NCI-H1105 treated with DMSO at 0.1 percent for 48 hours (cell line): ENCODE results near the gene NSUN4.
"Not testable (repeated sequence)": the region's sequence is repeated elsewhere in the genome, so short reads cannot be mapped to it uniquely, and the experiment has no call there.

ENCODE experiments used
- DNase-seq: peaks from one replicate; lab custom pipeline; 2025; lab: John Stamatoyannopoulos, UW

Gene NSUN4

DNA sequence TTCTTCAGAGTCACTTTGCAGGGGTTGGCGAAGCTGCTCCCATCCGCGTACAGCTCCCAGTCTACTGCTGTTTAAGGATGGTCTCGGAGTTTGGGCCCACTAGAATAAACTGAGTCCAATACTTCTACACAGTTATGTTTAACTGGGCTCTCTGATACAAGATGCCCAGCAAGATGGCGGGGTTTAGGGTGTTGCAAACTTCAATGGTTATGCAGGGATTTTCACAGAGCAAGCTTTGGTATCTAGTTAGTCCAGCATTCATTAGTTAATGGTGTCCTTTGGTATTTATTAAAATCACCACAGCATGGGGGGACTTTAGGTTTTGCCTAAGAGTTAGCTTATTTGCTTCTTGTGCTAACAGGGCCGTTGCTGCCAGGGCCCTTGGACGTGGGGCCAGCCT is 12.4 kb upstream of the NSUN4 start:
- DNase-seq, result not testable (repeated sequence)

DNA sequence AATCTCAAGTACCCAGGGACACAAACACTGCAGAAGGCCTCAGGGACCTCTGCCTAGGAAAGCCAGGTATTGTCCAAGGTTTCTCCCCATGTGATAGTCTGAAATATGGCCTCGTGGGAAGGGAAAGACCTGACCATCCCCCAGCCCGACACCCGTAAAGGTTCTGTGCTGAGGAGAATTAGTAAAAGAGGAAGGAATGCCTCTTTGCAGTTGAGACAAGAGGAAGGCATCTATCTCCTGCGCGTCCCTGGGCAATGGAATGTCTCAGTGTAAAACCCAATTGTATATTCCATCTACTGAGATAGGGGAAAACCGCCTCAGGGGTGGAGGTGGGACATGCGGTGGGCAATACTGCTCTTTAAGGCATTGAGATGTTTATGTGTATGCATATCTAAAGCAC is 10.8 kb upstream of the NSUN4 start:
- DNase-seq, result not testable (repeated sequence)

DNA sequence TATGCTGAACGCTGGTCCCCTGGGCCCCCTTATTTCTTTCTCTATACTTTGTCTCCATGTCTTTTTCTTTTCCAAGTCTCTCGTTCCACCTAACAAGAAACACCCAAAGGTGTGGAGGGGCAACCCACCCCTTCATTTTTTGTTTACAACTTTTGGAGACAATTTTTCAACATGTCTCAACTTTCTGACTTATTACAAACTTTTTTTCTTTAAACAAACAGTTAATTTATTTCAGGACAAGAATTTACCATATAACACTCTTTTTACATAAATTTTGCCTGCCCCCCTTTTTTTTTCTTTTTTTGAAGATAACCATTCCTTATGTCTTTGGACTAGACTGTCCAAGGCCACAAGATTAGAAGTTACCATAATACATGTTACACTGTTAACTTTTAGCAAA is 10.2 kb upstream of the NSUN4 start:
- not testable (repeated sequence) for DNase-seq

DNA sequence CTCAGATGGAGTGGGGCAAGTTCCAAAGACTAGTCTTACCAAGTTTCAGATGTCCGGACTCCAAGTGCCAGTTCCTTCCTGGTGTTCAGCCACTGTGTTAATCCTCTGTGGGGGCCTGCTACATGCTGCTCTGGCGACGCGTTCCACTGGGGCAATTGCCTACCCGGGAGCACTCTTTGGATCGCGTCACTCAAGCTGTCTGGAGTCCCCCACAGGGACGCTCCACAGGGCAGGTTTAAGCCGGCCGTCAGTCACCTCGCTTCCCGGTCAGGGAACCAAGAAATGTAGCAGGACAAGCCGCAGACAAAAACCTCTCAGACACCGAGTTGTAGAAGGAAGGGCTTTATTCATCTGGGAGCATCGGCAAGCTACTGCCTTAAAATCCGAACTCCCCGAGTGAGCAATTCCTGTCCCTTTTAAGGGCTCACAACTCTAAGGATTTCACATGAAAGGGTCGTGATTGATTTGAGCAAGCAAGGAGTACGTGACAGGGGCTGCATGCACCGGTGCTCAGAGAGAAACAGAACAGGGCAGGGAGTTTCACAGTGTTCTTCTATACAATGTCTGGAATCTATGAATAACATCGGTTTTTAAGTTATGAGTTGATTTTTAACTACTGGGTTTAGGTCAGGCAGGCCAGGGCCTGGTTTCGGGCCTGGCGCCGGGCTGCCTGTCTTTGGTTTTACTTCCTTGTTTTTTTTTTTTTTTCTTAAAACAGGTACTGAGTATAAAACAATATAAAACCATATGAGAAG is 8.6 kb upstream of the NSUN4 start:
- DNase-seq, result not testable (repeated sequence)

GRCh38 chr1:46333300-46334029 is 7.1 kb upstream of the NSUN4 start:
- peak; percentile 10 for DNase-seq

- no peak for DNase-seq
These were observed 6.6 kb upstream of the NSUN4 start for GRCh38 chr1:46334030-46334384.

GRCh38 chr1:46335081-46335480 is 5.5 kb upstream of the NSUN4 start:
- no peak for DNase-seq

DNA sequence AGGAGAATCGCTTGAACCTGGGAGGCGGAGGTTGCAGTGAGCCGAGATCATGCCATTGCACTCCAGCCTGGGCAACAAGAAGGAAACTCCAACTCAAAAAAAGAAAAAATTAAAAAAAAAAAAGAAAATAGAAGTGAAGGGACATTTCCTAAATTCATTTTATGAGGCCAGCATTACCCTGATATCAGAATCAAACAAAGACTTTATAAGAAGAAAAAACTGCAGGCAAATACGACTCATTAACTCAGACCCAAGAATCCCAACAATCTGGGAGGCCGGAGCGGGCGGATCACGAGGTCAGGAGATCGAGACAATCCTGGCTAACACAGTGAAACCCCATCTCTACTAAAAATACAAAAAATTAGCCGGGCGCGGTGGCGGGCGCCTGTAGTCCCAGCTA is 3.2 kb upstream of the NSUN4 start:
- DNase-seq, result not testable (repeated sequence)

DNA sequence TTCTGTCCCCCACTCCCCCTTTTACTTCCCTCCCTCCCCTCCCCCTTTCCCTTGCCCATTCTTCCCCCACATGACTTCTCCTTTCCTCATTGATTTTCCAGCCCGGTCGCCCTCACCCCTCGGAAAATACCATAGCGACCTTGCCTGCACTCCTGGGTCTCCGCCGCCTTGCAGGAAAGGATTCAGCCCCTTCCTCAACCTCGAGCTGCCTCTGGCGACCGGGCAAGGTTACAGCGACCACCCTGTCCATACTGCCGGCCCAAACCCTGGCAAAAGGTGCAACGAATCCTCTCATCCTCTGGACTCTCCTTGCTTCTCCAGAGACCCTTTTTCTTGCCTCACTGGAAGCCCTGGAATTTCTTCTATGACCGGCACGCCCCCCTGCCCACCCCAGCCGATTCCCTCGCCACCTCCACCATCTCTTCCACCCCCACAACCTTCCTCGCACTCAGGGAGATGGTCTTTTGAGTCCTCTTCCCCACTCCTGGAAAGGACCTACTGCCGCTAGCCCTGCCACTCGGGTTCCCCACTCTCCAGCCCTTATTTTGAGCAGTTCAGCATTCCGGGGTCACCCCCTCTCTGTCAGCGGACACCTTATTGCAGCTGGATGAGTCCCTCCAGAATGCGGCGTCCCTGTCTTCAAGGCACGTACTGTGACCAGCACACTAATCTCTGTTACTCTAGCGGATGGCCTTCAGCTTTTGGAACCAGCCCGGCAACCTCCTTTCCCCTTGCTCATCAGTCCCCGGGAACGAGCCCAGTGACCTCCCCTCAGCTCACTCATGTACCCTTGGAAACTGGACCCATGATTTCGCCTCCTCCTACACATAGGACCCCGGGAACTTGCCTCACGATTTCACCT is 846 bp downstream of the NSUN4 start:
- no peak for DNase-seq

DNA sequence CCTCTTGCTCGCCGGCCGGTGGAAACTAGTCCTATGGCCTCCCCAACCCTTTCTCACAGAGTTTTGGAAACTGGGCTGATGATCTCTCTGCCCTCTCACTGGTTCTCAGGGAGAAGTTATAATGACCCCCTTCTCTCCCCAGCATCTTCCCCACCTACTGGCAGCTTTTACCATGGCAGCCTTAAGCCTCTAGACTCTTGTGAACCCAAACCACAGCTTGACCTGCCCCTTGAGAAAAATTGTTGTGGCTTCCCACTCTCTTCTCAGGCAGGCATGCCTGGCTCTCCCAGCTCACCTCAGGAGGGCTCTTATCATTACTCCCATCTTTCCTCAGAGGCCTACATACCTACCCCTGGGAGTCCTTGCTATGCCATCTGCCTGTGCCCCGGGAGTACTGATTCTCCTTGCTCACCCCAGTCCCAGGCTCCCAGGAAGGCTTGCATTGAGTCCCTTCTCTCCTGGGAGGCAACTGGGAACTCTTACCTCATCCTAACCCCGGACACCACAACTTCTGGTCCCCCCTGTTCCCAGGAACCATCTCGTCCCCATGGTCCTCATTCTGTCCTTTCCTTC is 1.6 kb downstream of the NSUN4 start:
- DNase-seq, result no peak

DNA sequence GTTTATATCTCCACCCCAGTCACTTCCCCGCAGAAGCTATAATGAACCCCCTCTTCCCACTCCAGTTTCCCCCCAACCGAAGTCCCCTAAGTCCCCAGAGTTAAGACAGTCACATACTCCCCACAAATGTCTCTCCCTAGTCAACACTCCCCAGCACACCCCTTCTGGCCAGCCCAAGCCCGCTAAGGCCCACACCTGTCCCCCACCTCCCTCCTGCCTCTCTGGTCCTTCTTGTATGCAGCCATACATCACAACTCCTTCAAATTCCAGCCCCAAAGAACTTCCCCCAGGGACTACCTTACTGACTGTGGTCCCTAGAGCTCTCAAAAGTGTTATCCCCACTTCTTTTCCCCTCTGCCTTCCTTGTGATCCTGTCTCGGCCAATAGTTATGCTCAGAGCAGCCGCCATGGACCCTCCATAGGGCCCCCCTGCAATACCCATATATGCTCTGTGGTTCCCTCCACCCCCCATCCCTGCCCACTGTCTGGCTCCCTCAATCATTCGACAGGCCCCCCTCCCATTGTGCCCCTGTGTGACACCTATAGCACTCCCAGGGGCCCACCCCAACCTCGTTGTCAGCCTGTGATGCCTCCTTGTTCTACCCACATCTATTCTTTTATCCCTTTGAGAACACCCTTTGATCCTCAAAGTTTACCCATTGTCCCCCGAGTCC is 2.2 kb downstream of the NSUN4 start:
- no peak for DNase-seq

DNA sequence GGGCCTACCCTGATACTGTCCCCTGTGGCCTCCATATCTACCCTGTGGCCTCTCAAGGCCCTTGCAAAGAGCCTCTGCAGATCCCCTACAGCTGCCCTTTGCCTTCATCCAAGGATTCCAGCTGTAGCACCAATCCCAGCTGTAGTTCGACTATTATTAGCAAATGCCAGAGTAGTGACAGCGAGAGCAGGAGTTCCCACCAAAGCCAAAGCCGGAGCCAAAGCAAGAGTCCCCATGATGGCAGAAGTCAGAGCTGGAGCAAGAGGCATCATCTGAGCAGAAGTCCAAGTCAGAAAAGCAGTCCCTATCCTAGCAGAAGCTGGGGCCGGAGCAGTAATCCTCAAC is 2.7 kb downstream of the NSUN4 start:
- no peak for DNase-seq

- DNase-seq, result no peak
These were observed 3.1 kb downstream of the NSUN4 start for GRCh38 chr1:46343705-46344104.

DNA sequence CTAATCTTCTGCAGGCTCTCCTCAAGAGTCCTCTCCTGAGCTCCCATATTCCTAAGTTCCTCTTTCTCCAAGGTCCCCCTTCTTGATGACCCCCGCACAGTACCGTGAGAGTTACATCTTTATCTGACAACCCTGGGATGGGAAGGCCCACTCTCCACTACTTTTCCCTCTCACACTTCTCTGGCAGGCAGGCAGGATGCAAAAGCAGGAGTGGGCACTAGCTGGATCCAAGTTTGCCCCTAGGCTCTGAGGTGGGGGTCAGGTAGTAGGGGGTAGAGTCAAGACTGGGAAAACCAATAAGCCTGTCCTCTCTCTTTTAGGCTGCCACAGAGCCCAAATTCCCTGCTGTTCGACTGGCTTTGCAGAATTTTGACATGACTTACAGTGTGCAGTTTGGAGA is 3.9 kb downstream of the NSUN4 start:
- DNase-seq, result no peak

- DNase-seq, result no peak
These were observed 4.7 kb downstream of the NSUN4 start for GRCh38 chr1:46345281-46345680.

DNA sequence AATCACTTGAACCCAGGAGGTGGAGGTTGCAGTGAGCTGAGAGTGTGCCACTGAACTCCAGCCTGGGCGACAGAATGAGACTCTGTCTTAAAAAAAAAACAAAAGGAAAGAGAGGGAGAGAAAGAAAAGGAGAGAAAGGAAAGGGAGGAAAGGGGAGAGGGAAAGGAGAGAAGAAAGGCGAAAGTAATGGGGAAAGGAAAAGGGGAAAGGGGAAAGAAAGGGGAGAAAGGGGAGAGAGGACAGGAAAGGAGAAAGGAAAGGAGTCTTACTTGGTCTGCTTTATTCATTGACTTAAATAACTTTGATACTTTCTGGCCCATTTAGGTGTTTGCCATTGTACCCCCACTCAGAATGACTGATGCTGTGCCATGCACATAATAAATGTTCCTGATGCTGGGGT is 11.8 kb downstream of the NSUN4 start:
- no peak for DNase-seq

DNA sequence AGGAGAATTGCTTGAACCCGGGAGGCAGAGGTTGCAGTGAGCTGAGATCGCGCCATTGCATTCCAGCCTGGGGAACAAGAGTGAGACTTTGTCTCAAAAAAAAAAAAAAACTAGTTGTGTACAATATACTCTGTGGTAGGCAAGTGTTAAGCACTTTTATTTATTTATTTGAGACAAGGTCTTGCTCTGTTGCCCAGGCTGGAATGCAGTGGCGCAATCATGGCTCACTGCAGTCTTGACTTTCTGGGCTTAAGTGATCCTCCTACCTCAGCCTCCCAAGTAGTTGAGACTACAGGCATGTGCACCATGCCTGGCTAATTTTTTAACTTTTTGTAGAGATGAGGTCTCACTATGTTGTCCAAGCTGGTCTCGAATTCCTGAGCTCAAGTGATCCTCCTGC is 15.3 kb downstream of the NSUN4 start:
- DNase-seq, result not testable (repeated sequence)

DNA sequence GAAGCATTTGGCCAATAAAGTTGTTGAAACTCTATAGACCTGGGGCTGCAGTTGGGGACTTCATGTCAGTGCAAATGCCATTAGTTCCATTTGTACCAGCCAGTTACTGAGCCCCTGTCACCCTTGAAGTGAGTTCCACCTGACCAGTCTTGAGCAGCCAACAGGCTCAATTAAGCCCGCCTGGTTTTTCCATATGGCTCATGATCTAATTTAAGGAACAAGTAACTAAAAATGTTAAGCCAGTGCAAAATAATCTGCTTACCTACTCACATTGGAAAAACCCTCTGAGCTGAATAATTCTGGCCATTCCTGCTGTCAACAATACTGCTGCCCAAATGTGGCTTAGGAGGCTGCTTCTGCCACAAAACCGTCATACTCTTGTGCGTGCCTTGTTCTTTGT is 21.6 kb downstream of the NSUN4 start:
- no peak for DNase-seq

DNA sequence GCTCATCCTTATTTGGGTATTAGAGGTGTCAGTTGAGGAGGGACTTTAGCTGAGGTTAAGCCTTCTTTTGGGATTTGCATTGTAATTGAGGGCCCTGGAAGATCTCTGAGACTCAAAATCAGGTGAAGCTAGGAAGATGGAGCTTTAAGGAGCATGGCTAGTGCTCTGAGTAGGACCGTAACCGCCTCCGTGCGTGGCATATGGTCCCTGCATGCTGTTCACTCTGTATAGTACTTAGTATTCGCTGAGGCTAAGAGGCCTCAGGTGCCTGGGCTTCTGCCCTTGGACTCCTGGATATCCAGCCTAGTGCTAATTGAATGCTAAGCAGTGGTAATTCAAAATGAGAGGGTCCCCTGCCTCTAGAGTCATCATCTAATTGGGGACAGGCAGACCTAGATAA is 22.5 kb downstream of the NSUN4 start:
- no peak for DNase-seq

DNA sequence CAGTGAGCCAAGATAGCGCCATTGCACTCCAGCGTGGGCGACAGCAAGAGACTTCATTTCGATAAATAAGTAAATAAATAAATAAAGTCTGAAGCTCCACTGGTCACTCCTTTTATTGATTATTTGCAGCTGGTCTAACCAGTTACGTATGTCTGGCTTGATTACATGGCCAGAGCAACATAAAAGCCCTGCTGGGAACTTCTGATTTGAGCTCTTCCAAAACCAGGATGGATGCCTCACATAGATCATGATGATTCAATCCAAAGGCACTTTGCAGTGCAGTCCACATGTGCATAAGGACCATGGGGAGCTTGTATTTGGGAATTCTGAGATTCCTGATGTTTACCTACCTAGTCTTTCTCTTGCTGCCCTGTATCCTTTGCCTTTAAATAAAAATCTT is 24.0 kb downstream of the NSUN4 start:
- DNase-seq, result no peak

DNA sequence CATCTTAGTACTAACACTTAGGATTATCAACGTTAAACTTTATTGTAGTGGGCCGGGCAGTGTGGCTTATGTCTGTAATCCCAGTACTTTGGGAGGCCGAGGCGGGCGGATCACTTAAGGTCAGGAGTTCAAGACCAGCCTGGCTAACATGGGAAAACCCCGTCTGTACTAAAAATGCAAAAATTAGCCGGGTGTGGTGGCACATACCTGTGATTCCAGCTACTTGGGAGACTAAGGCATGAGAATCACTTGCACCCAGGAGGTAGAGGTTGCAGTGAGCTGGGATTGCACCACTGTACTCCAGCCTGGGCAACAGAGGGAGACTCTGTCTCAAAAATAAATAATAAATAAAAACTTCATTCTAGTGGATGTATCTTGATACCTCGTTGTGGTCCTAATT is 25.2 kb downstream of the NSUN4 start:
- DNase-seq, result not testable (repeated sequence)

DNA sequence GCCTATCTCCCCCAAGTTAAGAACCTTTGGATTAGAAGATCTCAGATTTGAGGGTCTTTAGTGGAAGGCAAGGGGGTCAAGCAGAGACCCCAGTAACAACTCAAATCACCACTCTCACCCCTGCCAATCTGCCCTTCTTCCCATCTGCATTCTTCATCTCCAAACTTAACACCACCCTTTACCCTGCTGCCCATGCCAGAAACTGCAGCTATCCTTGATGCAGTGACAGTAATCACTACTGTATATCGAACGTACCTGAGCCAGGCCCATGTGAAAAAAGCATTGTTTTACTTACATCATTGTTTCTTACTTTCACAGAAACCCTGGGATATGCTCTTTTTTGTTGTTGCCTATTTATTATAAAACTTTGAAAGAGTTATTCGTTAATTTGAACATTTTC is 26.5 kb downstream of the NSUN4 start:
- DNase-seq, result no peak
